ENCODE measurements around the gene HNRNPH2. TPM values are rescaled to one million over a fixed set of nuclear protein-coding genes. Genes with fewer than 3 reads are reported as not detected.

HNRNPH2 gene
- total and polyA plus RNA-seq, 2 experiments from 2014 or later, result 59.2 to 80.1 TPM

DNA sequence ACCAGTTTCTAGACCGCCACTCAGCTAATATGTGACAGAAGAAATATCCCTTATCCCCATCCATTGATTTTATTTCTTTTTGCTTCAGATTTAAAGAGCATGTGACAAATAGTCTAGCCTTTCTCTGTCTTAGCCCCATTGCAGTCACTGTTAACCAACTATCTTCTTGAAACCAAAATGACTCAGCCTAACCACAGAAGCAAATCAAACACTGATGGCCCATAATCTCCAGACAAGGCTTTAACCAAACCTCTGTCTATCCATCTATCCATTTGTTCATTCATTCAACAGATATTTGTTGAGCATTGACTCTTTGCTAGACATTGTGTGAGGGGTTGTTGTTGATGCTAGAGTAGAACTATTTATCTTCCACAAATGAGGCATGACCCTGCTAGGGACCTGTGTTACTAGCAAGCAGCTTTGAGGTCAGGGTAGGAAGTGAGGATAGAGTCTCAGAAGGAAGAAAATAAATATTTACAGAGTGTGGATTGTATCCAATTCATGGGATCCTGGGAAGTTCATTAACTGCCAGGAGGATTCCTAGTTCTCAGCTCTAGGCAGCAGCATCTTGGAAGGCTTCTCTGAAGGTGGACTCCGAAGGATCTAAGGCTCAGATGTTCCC is 22.5 kb downstream of the HNRNPH2 start (continued):
- TF ChIP-seq, protein P1, sequence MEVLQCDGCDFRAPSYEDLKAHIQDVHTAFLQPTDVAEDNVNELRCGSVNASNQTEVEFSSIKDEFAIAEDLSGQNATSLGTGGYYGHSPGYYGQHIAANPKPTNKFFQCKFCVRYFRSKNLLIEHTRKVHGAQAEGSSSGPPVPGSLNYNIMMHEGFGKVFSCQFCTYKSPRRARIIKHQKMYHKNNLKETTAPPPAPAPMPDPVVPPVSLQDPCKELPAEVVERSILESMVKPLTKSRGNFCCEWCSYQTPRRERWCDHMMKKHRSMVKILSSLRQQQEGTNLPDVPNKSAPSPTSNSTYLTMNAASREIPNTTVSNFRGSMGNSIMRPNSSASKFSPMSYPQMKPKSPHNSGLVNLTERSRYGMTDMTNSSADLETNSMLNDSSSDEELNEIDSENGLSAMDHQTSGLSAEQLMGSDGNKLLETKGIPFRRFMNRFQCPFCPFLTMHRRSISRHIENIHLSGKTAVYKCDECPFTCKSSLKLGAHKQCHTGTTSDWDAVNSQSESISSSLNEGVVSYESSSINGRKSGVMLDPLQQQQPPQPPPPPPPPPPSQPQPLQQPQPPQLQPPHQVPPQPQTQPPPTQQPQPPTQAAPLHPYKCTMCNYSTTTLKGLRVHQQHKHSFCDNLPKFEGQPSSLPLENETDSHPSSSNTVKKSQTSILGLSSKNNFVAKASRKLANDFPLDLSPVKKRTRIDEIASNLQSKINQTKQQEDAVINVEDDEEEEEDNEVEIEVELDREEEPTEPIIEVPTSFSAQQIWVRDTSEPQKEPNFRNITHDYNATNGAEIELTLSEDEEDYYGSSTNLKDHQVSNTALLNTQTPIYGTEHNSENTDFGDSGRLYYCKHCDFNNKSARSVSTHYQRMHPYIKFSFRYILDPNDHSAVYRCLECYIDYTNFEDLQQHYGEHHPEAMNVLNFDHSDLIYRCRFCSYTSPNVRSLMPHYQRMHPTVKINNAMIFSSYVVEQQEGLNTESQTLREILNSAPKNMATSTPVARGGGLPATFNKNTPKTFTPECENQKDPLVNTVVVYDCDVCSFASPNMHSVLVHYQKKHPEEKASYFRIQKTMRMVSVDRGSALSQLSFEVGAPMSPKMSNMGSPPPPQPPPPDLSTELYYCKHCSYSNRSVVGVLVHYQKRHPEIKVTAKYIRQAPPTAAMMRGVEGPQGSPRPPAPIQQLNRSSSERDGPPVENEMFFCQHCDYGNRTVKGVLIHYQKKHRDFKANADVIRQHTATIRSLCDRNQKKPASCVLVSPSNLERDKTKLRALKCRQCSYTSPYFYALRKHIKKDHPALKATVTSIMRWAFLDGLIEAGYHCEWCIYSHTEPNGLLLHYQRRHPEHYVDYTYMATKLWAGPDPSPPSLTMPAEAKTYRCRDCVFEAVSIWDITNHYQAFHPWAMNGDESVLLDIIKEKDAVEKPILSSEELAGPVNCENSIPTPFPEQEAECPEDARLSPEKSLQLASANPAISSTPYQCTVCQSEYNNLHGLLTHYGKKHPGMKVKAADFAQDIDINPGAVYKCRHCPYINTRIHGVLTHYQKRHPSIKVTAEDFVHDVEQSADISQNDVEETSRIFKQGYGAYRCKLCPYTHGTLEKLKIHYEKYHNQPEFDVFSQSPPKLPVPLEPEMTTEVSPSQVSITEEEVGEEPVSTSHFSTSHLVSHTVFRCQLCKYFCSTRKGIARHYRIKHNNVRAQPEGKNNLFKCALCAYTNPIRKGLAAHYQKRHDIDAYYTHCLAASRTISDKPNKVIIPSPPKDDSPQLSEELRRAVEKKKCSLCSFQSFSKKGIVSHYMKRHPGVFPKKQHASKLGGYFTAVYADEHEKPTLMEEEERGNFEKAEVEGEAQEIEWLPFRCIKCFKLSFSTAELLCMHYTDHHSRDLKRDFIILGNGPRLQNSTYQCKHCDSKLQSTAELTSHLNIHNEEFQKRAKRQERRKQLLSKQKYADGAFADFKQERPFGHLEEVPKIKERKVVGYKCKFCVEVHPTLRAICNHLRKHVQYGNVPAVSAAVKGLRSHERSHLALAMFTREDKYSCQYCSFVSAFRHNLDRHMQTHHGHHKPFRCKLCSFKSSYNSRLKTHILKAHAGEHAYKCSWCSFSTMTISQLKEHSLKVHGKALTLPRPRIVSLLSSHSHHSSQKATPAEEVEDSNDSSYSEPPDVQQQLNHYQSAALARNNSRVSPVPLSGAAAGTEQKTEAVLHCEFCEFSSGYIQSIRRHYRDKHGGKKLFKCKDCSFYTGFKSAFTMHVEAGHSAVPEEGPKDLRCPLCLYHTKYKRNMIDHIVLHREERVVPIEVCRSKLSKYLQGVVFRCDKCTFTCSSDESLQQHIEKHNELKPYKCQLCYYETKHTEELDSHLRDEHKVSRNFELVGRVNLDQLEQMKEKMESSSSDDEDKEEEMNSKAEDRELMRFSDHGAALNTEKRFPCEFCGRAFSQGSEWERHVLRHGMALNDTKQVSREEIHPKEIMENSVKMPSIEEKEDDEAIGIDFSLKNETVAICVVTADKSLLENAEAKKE (CRISPR knock-in tag; IDR thresholded peaks at IDR 0.05), result no peak
- no peak for TF ChIP-seq CREB1 (CRISPR knock-in tag; IDR thresholded peaks at IDR 0.05; ENCODE audit: low read depth)
- TF ChIP-seq, protein P2, sequence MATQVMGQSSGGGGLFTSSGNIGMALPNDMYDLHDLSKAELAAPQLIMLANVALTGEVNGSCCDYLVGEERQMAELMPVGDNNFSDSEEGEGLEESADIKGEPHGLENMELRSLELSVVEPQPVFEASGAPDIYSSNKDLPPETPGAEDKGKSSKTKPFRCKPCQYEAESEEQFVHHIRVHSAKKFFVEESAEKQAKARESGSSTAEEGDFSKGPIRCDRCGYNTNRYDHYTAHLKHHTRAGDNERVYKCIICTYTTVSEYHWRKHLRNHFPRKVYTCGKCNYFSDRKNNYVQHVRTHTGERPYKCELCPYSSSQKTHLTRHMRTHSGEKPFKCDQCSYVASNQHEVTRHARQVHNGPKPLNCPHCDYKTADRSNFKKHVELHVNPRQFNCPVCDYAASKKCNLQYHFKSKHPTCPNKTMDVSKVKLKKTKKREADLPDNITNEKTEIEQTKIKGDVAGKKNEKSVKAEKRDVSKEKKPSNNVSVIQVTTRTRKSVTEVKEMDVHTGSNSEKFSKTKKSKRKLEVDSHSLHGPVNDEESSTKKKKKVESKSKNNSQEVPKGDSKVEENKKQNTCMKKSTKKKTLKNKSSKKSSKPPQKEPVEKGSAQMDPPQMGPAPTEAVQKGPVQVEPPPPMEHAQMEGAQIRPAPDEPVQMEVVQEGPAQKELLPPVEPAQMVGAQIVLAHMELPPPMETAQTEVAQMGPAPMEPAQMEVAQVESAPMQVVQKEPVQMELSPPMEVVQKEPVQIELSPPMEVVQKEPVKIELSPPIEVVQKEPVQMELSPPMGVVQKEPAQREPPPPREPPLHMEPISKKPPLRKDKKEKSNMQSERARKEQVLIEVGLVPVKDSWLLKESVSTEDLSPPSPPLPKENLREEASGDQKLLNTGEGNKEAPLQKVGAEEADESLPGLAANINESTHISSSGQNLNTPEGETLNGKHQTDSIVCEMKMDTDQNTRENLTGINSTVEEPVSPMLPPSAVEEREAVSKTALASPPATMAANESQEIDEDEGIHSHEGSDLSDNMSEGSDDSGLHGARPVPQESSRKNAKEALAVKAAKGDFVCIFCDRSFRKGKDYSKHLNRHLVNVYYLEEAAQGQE (IDR thresholded peaks at IDR 0.05; ENCODE audit: unreplicated experiment), result no peak
- TF ChIP-seq ZNF114 (CRISPR knock-in tag; IDR thresholded peaks at IDR 0.05), result no peak
- no peak for TF ChIP-seq ZNF331 (CRISPR knock-in tag; IDR thresholded peaks at IDR 0.05; ENCODE audit: low read depth)
- TF ChIP-seq EZH2 (IDR thresholded peaks at IDR 0.05; ENCODE audit: low read depth, unreplicated experiment), result no peak
- no peak for TF ChIP-seq JUNB (IDR thresholded peaks at IDR 0.05; ENCODE audit: unreplicated experiment)
- no peak for TF ChIP-seq NANOG (IDR thresholded peaks at IDR 0.05; ENCODE audit: borderline replicate concordance)
